GM12892 (cell line): ENCODE data around the gene GALNT18.

ENCODE experiments used
- POLR2A ChIP-seq: IDR thresholded peaks from 2 replicates; pipeline ENCODE4 v1.6.1; 2011; ENCODE audit warnings: low read depth, low read length, control low read depth
- POLR2AphosphoS5 ChIP-seq: IDR thresholded peaks from 2 replicates; pipeline ENCODE4 v1.6.1; 2011; ENCODE audit warnings: low read depth, low read length, control low read depth

- TF ChIP-seq POLR2A, result no peak
- no peak for TF ChIP-seq POLR2AphosphoS5
These were observed 219.8 kb downstream of the GALNT18 start for GRCh38 chr11:11401960-11402535.
